Sigmoid colon (tissue), 4 donors: ENCODE data around the gene FGF9.

ENCODE experiments used
- CTCF ChIP-seq, 4 experiments: fragments of 450-650 bp in 3 of 4; fragments of 200-600 bp in 1 of 4; IDR thresholded peaks; one replicate each; pipeline ENCODE4 v1.5.1; 2016 to 2019; ENCODE audit warnings: antibody characterized with exemption in 4 of 4, mild to moderate bottlenecking in 3 of 4, moderate library complexity in 2 of 4
- POLR2A ChIP-seq, 2 donors: fragments of 450-650 bp; IDR thresholded peaks; one replicate each; pipeline ENCODE4 v1.6.1; 2016; ENCODE audit warnings: antibody characterized with exemption in 2 of 2, mild to moderate bottlenecking in 2 of 2, moderate library complexity in 2 of 2
- POLR2AphosphoS5 ChIP-seq, 4 donors: sonication (generic); formaldehyde crosslinking; IDR thresholded peaks; one replicate each; pipeline ENCODE4 v1.6.1; 2017; ENCODE audit warnings: antibody characterized with exemption in 4 of 4

- TF ChIP-seq CTCF (IDR thresholded peaks at IDR 0.05) (no peak), POLR2A (IDR thresholded peaks at IDR 0.05) (no peak), POLR2AphosphoS5 (IDR thresholded peaks at IDR 0.05) (no peak)
These were observed 18.2 kb downstream of the FGF9 start for GRCh38 chr13:21689097-21689496.
